H1 (cell line): ENCODE data around the gene TBC1D4.

Experiments used
- ASH2L ChIP-seq: fragments of 200-600, 300-600 bp; sonication (generic); IDR thresholded peaks from one replicate; pipeline ENCODE4 v1.7.1; 2017; ENCODE audit warnings: low read length
- CEBPB ChIP-seq: IDR thresholded peaks from 2 replicates; pipeline ENCODE4 v1.6.1; 2012; ENCODE audit warnings: low read depth, low read length
- CHD1 ChIP-seq: IDR thresholded peaks from 2 replicates; pipeline ENCODE4 v1.6.1; 2012; ENCODE audit warnings: low read depth, low read length, improper control_type of control experiment
- EP300 ChIP-seq, 2 experiments: IDR thresholded peaks; 1 replicate in 1 of 2; 2 replicates in 1 of 2; pipeline ENCODE4 v1.6.1; 2011 to 2012; ENCODE audit warnings: low read depth in 2 of 2, low read length in 2 of 2, mild to moderate bottlenecking in 2 of 2, borderline replicate concordance in 1 of 2, inconsistent platforms in 1 of 2, moderate library complexity in 1 of 2
- EZH2 ChIP-seq: fragments of 200-600 bp; sonication (generic); IDR thresholded peaks from 2 replicates; pipeline ENCODE4 v1.7.1; 2012; ENCODE audit warnings: low read depth, mild to moderate bottlenecking, moderate library complexity, low read length, inconsistent platforms; ENCODE audit not compliant: severe bottlenecking
- FOSL1 ChIP-seq: IDR thresholded peaks from 2 replicates; pipeline ENCODE4 v1.6.1; 2011; ENCODE audit warnings: mild to moderate bottlenecking, low read depth, low read length, moderate library complexity; ENCODE audit not compliant: insufficient read depth
- HDAC2 ChIP-seq, 2 experiments: fragments of 300-600 bp in 1 of 2; sonication (generic) in 1 of 2; IDR thresholded peaks; 2 replicates each; pipeline ENCODE4 v1.6.1; 2011 to 2012; ENCODE audit warnings: low read depth in 2 of 2, low read length in 2 of 2, mild to moderate bottlenecking in 2 of 2, moderate library complexity in 2 of 2, borderline replicate concordance in 1 of 2, inconsistent platforms in 1 of 2
- JUND ChIP-seq: IDR thresholded peaks from 2 replicates; pipeline ENCODE4 v1.6.1; 2011; ENCODE audit warnings: mild to moderate bottlenecking, improper control_type of control experiment, low read length
- POLR2A ChIP-seq, 2 experiments: IDR thresholded peaks; 1 replicate in 1 of 2; 2 replicates in 1 of 2; pipeline ENCODE4 v1.6.1; 2011; ENCODE audit warnings: low read depth in 2 of 2, low read length in 2 of 2, mild to moderate bottlenecking in 2 of 2; ENCODE audit errors: control extremely low read depth in 1 of 2
- POLR2AphosphoS5 ChIP-seq: IDR thresholded peaks from 2 replicates; pipeline ENCODE4 v1.6.1; 2011; ENCODE audit warnings: low read depth, low read length
- TF ChIP-seq, protein P1 (sequence below), 3 experiments: IDR thresholded peaks; 1 replicate in 2 of 3; 2 replicates in 1 of 3; pipeline versions ENCODE4 v1.5.1 to v1.6.1; 2011; ENCODE audit warnings: low read length in 3 of 3, mild to moderate bottlenecking in 3 of 3, inconsistent platforms in 2 of 3, low read depth in 1 of 3, moderate library complexity in 1 of 3; ENCODE audit not compliant: insufficient read depth in 1 of 3; ENCODE audit errors: control extremely low read depth in 1 of 3
- TF ChIP-seq, protein P2 (sequence below): IDR thresholded peaks from 2 replicates; pipeline ENCODE4 v1.6.1; 2012; ENCODE audit warnings: inconsistent platforms
- TF ChIP-seq, protein P3 (sequence below): IDR thresholded peaks from 2 replicates; pipeline ENCODE4 v1.6.1; 2011; ENCODE audit warnings: low read length, improper control_type of control experiment

DNA sequence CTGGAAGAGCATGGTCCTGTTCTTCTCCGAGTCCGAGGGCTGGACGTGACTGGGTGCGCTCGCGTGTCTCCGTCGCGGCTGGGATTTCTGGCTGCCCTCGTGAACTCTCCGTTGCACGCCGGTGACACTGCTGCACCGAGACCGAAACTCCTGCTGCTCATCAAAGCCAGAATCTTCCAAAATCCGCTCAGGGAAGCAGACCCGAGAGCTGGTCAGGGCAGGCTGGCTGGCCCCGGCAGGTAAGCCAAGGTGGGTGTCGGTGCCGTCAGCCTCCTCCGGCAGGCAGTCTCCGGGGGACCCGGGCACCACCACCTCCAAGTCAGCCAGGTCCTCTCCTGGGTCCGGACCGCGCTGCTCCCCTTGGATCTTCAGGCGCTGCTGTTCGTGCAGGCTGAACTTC, 119.9 kb downstream of the TBC1D4 start:
- TF ChIP-seq, protein P1, sequence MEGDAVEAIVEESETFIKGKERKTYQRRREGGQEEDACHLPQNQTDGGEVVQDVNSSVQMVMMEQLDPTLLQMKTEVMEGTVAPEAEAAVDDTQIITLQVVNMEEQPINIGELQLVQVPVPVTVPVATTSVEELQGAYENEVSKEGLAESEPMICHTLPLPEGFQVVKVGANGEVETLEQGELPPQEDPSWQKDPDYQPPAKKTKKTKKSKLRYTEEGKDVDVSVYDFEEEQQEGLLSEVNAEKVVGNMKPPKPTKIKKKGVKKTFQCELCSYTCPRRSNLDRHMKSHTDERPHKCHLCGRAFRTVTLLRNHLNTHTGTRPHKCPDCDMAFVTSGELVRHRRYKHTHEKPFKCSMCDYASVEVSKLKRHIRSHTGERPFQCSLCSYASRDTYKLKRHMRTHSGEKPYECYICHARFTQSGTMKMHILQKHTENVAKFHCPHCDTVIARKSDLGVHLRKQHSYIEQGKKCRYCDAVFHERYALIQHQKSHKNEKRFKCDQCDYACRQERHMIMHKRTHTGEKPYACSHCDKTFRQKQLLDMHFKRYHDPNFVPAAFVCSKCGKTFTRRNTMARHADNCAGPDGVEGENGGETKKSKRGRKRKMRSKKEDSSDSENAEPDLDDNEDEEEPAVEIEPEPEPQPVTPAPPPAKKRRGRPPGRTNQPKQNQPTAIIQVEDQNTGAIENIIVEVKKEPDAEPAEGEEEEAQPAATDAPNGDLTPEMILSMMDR (IDR thresholded peaks at IDR 0.05; ENCODE audit: control extremely low read depth in 1 of 3, insufficient read depth in 1 of 3, low read depth in 1 of 3, low read length in 3 of 3), result no peak
- TF ChIP-seq JUND, result no peak
- no peak for TF ChIP-seq FOSL1
- TF ChIP-seq, protein P2, sequence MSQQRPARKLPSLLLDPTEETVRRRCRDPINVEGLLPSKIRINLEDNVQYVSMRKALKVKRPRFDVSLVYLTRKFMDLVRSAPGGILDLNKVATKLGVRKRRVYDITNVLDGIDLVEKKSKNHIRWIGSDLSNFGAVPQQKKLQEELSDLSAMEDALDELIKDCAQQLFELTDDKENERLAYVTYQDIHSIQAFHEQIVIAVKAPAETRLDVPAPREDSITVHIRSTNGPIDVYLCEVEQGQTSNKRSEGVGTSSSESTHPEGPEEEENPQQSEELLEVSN, result no peak
- TF ChIP-seq CHD1, result no peak
- no peak for TF ChIP-seq EZH2
- TF ChIP-seq, protein P3, sequence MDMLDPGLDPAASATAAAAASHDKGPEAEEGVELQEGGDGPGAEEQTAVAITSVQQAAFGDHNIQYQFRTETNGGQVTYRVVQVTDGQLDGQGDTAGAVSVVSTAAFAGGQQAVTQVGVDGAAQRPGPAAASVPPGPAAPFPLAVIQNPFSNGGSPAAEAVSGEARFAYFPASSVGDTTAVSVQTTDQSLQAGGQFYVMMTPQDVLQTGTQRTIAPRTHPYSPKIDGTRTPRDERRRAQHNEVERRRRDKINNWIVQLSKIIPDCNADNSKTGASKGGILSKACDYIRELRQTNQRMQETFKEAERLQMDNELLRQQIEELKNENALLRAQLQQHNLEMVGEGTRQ, result no peak
- no peak for TF ChIP-seq EP300 (IDR thresholded peaks at IDR 0.05; ENCODE audit: borderline replicate concordance in 1 of 2, low read depth in 2 of 2, low read length in 2 of 2)
- TF ChIP-seq POLR2A (IDR thresholded peaks at IDR 0.05; ENCODE audit: control extremely low read depth in 1 of 2, low read depth in 2 of 2, low read length in 2 of 2), result no peak
- TF ChIP-seq POLR2AphosphoS5, result no peak
- TF ChIP-seq ASH2L, result no peak
- TF ChIP-seq HDAC2 (IDR thresholded peaks at IDR 0.05; ENCODE audit: borderline replicate concordance in 1 of 2, low read depth in 2 of 2, low read length in 2 of 2), result no peak
- TF ChIP-seq CEBPB, result no peak
